Keratinocyte (primary cell): ENCODE data around the gene HSPBP1.

Experiments used
- CTCF ChIP-seq, 3 experiments: IDR thresholded peaks in 1 of 3; conservative IDR thresholded peaks in 1 of 3; optimal IDR thresholded peaks in 1 of 3; 2 replicates in 2 of 3; 3 replicates in 1 of 3; pipeline versions ENCODE3 to v1.5.1; 2011; ENCODE audit warnings: low read length in 3 of 3, mild to moderate bottlenecking in 3 of 3, moderate library complexity in 2 of 3, control low read depth in 1 of 3, inconsistent platforms in 1 of 3; ENCODE audit not compliant: insufficient read depth in 2 of 3; ENCODE audit errors: extremely low read depth in 1 of 3
- EZH2 ChIP-seq: IDR thresholded peaks from one replicate; pipeline ENCODE4 v1.6.1; 2012; ENCODE audit warnings: inconsistent platforms, mild to moderate bottlenecking, low read length, moderate library complexity

DNA sequence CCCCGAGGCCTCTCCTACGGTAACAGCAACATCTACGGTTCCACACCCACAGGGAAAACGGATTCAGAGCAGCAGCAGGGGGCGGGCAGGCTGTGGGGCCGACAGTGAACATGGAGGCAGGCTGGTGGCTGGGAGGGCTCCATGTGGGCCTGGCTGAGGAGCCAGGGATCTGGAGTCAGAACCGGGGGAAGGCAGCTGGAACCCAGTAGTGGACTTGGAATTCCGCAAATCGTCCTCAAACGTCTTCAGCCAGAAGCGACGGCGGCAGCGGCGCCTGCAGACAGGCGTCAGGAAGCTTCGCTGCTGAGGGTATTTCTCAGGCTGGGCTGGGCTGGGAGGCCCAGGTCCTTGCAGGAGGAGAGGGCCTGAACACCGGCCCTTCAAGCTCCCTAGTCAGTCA lies 53.1 kb downstream of the HSPBP1 start:
- TF ChIP-seq CTCF (optimal IDR thresholded peaks at IDR 0.05 in 1 of 3, IDR thresholded peaks at IDR 0.05 in 1 of 3, conservative IDR thresholded peaks at IDR 0.05 in 1 of 3; ENCODE audit: extremely low read depth in 1 of 3, insufficient read depth in 2 of 3, low read length in 3 of 3), result no peak
- TF ChIP-seq EZH2, result no peak
